ENCODE results near the gene RBBP8NL. TPM values are rescaled to one million over a fixed set of nuclear protein-coding genes. Genes with fewer than 3 reads are reported as not detected.

The RBBP8NL gene
- total and polyA plus RNA-seq, 2 donors, result 0.33 to 0.64 TPM

DNA sequence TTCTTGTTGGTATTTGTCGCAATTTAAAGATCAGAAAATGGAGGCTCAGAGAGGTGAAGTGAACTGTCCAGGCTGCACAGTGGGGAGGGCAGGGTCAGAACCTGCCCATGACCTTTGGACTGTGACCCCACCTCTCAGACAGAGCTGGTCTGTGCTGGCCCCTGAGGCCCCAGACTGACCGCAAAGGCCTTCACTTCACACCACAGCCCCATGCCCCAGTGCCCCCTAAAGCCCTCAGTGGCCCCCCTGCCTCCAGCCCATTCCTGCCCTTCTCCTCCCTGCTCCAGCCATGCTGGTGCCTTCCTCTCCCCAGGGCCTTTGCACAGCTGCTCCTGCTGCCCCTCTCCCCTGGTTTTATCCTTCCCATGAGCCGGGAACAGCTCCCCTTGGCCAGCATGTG is 9.4 kb upstream of the RBBP8NL start:
- Histone ChIP-seq H3K27ac (ENCODE audit: low read depth in 1 of 2, low read length in 1 of 2) (no peak overlapping the region), H3K36me3 (ENCODE audit: control insufficient read depth in 2 of 2, insufficient read depth in 2 of 2, low read length in 1 of 2) (no peaks in the 10 kb centered on the region), H3K27me3 (ENCODE audit: control insufficient read depth in 2 of 2, insufficient read depth in 1 of 2, low read length in 1 of 2) (peaks cover 10 to 46% of the 10 kb centered on the region in 2 donors), H3K4me1 (ENCODE audit: control insufficient read depth in 2 of 2, insufficient read depth in 2 of 2, low read length in 2 of 2) (no peaks in the 10 kb centered on the region), H3K9me3 (ENCODE audit: control insufficient read depth in 2 of 2, insufficient read depth in 1 of 2, low read length in 1 of 2) (no peaks in the 10 kb centered on the region), H3K4me3 (ENCODE audit: low read length in 2 of 2) (no peak overlapping the region)
- DNase-seq (ENCODE audit: low read depth in 6 of 9, low spot score in 9 of 9), result no peak
- WGBS, result 93% methylated on average over 3 of the region's 3 CpGs

DNA sequence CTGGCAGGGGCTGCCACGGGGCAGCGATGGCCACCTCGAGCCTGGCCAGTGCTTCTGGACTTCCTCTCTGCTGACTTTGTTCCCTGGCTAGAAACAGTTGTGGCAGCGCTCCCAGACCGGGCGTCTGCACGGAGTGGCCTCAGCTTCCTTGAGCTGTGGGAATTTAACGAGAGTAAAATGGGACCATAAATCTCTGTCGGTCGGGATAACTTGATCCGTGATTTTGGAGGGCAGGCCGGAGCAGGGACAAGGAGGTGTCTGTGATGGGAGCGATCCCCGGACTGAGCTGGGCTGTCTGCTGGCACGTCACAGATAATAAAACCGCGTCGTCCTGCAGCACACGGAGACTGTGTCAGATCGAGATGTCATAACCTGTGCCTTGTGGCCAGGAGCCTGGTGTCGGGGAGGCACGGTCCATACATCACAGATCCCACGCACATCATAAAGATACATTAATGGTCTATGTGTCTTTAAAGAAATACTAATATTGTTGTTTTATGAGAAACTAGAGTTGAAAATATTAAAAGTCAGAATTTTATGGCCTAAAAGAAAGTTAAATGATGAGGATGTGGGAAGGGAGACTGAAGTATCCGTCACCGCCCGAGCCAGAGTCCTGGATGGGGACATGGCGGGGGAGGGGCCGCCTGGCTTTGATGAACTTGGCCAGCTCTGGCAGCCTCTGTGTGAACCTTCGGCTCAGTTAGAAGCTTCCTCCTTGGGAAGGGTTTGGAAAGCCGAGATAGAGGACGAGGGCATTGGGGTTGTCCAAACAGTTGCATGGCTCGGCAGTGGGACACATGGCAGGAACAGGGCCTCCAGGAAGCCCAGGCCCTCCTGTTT is 6.5 kb upstream of the RBBP8NL start:
- Histone ChIP-seq H3K4me3 (ENCODE audit: low read length in 2 of 2) (no peak overlapping the region), H3K27me3 (ENCODE audit: control insufficient read depth in 2 of 2, insufficient read depth in 1 of 2, low read length in 1 of 2) (peaks cover 10 to 43% of the 10 kb centered on the region in 2 donors), H3K4me1 (ENCODE audit: control insufficient read depth in 2 of 2, insufficient read depth in 2 of 2, low read length in 2 of 2) (no peaks in the 10 kb centered on the region), H3K9me3 (ENCODE audit: control insufficient read depth in 2 of 2, insufficient read depth in 1 of 2, low read length in 1 of 2) (no peaks in the 10 kb centered on the region), H3K36me3 (ENCODE audit: control insufficient read depth in 2 of 2, insufficient read depth in 2 of 2, low read length in 1 of 2) (no peaks in the 10 kb centered on the region), H3K27ac (ENCODE audit: low read depth in 1 of 2, low read length in 1 of 2) (no peak overlapping the region)
- WGBS, result 41% methylated on average over 32 of the region's 32 CpGs
- no peak for DNase-seq (ENCODE audit: low read depth in 6 of 9, low spot score in 9 of 9)

DNA sequence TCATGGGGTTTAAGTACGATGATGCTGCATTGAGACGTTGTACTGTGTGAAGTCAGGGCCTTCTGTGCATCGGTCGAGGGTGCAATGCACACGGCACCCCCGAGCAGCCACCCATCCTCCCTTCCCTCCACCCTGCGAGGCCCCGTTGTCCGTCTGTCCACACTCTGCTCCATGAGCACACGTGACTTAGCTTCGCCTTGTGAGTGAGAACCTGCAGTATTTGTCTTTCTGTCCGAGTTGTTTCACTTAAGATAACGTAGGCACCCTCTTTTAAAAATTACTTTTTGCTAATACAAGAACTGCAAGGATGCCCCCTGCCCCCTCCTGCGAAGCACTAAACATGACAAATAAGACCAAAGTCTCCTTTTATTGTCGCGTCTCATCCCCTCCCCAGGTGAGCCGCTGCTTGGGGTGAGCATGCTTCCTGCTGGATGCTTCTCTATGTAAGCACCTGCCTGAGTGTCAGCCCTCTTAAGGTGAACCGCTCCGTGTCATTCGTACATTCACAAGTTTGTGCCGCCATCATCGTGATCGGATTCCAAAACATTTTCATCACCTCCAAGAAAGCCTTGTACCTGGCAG is 3.6 kb upstream of the RBBP8NL start:
- peaks cover 10 to 49% of the 10 kb centered on the region in 2 donors for H3K27me3 ChIP-seq (ENCODE audit: control insufficient read depth in 2 of 2, insufficient read depth in 1 of 2, low read length in 1 of 2)
- H3K9me3 ChIP-seq (ENCODE audit: control insufficient read depth in 2 of 2, insufficient read depth in 1 of 2, low read length in 1 of 2), result no peaks in the 10 kb centered on the region
- H3K36me3 ChIP-seq (ENCODE audit: control insufficient read depth in 2 of 2, insufficient read depth in 2 of 2, low read length in 1 of 2), result no peaks in the 10 kb centered on the region
- no peak for DNase-seq (ENCODE audit: low read depth in 6 of 9, low spot score in 9 of 9)
- no peak overlapping the region for H3K4me3 ChIP-seq (ENCODE audit: low read length in 2 of 2)
- WGBS, result 82% methylated on average over 23 of the region's 23 CpGs
- no peak overlapping the region for H3K27ac ChIP-seq (ENCODE audit: low read depth in 1 of 2, low read length in 1 of 2)
- no peaks in the 10 kb centered on the region for H3K4me1 ChIP-seq (ENCODE audit: control insufficient read depth in 2 of 2, insufficient read depth in 2 of 2, low read length in 2 of 2)

DNA sequence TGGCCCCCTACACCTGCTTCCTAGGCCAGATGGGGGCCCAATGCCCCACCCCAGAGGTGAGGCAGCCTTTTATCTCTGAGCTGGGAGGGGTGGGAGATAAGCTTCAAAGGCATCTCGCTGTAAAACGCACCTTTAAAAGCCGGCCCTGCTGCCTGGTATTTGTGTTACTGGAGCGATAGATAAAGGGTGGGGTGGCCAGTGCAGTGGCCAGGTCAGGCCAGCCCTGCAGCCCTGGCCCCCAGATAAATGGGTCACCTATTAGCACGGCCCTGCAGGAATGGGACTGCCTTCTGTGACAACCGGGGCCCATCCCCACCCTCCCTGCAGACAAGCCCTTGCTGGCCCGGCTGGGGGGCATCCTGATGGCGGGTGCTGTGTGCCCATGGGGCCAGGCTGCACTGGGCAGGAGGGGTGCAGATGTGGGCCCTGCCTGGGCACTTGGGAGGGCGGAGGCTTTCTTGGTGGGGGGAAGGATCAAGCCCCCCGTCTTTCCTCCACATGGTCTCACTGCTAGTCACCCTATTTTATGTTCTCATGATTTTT is 3.0 kb upstream of the RBBP8NL start:
- Histone ChIP-seq H3K4me3 (ENCODE audit: low read length in 2 of 2) (no peak overlapping the region), H3K36me3 (ENCODE audit: control insufficient read depth in 2 of 2, insufficient read depth in 2 of 2, low read length in 1 of 2) (no peaks in the 10 kb centered on the region), H3K4me1 (ENCODE audit: control insufficient read depth in 2 of 2, insufficient read depth in 2 of 2, low read length in 2 of 2) (no peaks in the 10 kb centered on the region), H3K9me3 (ENCODE audit: control insufficient read depth in 2 of 2, insufficient read depth in 1 of 2, low read length in 1 of 2) (no peaks in the 10 kb centered on the region), H3K27ac (ENCODE audit: low read depth in 1 of 2, low read length in 1 of 2) (no peak overlapping the region), H3K27me3 (ENCODE audit: control insufficient read depth in 2 of 2, insufficient read depth in 1 of 2, low read length in 1 of 2) (peaks cover 10 to 45% of the 10 kb centered on the region in 2 donors)
- no peak for DNase-seq (ENCODE audit: low read depth in 6 of 9, low spot score in 9 of 9)
- WGBS, result 84% methylated on average over 10 of the region's 10 CpGs

DNA sequence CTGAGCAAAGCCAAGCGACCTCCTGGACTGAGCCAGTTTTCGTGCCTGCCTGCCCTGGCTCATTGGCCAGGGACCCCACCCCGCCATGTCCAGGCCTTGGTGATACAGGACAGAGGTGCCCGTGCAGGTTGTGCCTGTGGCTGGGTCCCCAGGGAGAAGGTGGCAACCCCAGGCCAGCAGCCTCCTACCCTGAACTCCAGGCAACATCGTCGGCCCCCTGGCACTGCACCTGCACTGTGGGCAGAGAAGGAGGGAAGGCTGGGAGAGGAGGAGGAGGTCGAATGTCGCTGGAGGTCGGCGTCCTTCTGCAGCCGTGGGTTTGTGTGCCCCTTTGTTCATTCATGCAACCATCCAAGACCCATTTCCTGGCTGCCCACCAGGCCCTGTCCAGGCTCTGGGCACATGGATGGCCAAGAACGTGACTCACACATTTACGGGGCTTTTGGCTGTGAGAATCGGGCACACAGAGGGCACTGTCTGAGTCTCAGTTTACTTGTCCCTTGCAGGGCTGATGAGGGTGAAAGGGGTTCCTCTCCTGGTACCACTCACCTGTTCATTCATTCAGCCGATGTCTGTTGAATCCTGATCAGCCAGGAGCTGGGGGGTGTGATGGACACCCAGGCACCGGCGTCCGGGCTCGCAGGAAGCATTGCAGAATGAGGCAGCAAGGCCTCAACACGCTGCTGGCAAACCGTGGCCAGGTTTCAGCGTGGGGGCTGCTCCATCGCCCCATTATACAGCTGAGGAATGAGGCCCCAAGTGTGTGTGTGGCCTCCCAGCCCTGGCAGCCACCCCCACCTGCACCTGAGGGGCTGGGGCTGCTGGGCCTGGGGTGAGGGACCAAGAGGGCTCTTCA is 2.3 kb upstream of the RBBP8NL start:
- Histone ChIP-seq H3K4me3 (ENCODE audit: low read length in 2 of 2) (no peak overlapping the region), H3K4me1 (ENCODE audit: control insufficient read depth in 2 of 2, insufficient read depth in 2 of 2, low read length in 2 of 2) (no peaks in the 10 kb centered on the region), H3K36me3 (ENCODE audit: control insufficient read depth in 2 of 2, insufficient read depth in 2 of 2, low read length in 1 of 2) (no peaks in the 10 kb centered on the region), H3K27ac (ENCODE audit: low read depth in 1 of 2, low read length in 1 of 2) (no peak overlapping the region), H3K9me3 (ENCODE audit: control insufficient read depth in 2 of 2, insufficient read depth in 1 of 2, low read length in 1 of 2) (no peaks in the 10 kb centered on the region), H3K27me3 (ENCODE audit: control insufficient read depth in 2 of 2, insufficient read depth in 1 of 2, low read length in 1 of 2) (peaks cover 10 to 38% of the 10 kb centered on the region in 2 donors)
- 93% methylated on average over 23 of the region's 23 CpGs for WGBS
- DNase-seq (ENCODE audit: low read depth in 6 of 9, low spot score in 9 of 9), result no peak

DNA sequence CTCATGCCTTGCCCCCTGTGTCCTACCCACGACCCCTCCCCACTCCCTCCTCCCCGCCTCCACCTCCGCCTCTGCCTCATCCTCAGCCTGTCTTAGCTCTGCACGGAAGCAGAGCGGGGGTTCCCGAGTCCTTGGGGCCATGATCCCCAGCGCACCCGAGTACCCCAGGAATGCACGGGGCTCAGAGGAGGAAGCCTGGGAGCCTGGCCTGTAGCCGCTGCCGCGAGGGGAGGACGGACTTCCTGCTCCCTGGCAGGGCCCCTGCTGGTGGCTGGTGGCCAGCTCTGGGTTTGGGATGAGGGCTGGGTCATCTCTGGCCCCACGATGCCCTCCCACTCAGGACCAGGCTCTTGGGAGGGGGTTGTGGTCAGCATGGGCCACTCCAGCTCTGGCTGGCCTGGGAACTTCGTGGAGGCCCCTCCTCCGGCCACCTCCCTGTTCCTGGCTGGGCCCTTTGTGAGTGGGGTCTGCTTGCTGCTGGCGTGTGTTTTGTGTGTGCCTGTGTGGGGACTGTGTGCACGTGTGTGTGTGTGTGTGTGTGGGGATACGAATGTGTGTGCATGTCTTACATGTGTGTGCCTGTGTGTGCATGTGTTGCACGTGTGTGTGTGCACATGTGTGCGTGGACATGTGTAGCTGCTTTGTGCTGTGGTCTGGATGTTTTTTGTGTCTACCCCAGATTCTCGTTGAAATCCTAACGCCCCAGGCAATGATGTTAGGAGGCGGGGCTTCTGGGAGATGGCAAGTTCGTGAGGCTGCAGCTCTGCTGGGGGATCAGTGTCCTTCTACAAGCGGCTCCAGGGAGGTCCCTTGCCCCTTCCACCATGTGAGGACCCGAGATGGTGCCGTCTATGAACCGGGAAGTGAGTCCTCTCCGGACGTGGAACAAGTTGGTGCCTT is 1.3 kb upstream of the RBBP8NL start:
- Histone ChIP-seq H3K4me1 (ENCODE audit: control insufficient read depth in 2 of 2, insufficient read depth in 2 of 2, low read length in 2 of 2) (no peaks in the 10 kb centered on the region), H3K4me3 (ENCODE audit: low read length in 2 of 2) (no peak overlapping the region), H3K27ac (ENCODE audit: low read depth in 1 of 2, low read length in 1 of 2) (no peak overlapping the region), H3K36me3 (ENCODE audit: control insufficient read depth in 2 of 2, insufficient read depth in 2 of 2, low read length in 1 of 2) (no peaks in the 10 kb centered on the region), H3K27me3 (ENCODE audit: control insufficient read depth in 2 of 2, insufficient read depth in 1 of 2, low read length in 1 of 2) (peaks cover 4 to 30% of the 10 kb centered on the region in 2 donors), H3K9me3 (ENCODE audit: control insufficient read depth in 2 of 2, insufficient read depth in 1 of 2, low read length in 1 of 2) (no peaks in the 10 kb centered on the region)
- WGBS, result 62% methylated on average over 31 of the region's 31 CpGs
- no peak for DNase-seq (ENCODE audit: low read depth in 6 of 9, low spot score in 9 of 9)

DNA sequence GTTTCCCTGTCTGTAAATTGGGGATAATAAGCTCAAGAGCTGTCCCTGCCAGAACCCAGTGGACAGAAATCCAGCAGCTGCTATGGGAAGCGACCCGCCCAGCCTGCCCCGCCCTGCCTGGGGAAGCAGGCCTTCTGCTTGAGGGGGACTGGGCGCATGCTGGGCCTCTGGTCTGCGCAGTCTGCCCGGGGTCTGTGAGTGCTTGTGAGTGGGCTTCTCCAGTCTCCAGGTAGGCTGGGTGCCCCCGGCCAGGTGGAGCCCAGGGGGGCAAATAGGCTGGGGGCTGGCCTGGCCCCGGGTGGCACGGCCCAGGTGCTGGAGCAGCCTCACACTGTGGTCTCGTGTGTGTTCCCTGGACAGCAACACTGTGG is 648 bp upstream of the RBBP8NL start:
- no peak for DNase-seq (ENCODE audit: low read depth in 6 of 9, low spot score in 9 of 9)
- no peaks in the 10 kb centered on the region for H3K9me3 ChIP-seq (ENCODE audit: control insufficient read depth in 2 of 2, insufficient read depth in 1 of 2, low read length in 1 of 2)
- no peaks in the 10 kb centered on the region for H3K36me3 ChIP-seq (ENCODE audit: control insufficient read depth in 2 of 2, insufficient read depth in 2 of 2, low read length in 1 of 2)
- no peaks in the 10 kb centered on the region for H3K4me1 ChIP-seq (ENCODE audit: control insufficient read depth in 2 of 2, insufficient read depth in 2 of 2, low read length in 2 of 2)
- no peak overlapping the region for H3K27ac ChIP-seq (ENCODE audit: low read depth in 1 of 2, low read length in 1 of 2)
- 92% methylated on average over 10 of the region's 10 CpGs for WGBS
- peaks cover 0 to 27% of the 10 kb centered on the region in 2 donors for H3K27me3 ChIP-seq (ENCODE audit: control insufficient read depth in 2 of 2, insufficient read depth in 1 of 2, low read length in 1 of 2)
- H3K4me3 ChIP-seq (ENCODE audit: low read length in 2 of 2), result no peak overlapping the region

DNA sequence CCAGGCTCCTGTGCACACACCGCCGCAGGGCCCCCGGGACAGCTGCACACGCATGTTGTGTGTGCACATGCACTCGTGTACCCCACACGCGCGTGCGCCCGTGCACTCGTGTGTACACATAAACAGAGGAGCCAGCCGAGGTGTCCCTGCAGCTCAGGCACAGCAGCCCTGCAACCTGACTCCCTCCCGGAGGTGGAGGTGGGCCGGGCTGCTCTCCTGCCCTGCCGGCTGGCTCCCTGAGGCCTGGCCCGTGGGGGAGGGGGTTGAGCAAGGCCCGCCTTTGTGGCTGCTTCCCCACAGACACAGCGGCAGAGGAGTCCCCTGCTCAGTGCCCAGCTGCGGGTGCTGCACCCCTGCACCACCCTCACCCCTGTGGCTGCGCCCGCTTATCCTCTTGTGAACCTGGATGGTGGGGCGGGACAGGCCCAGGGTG is 624 bp downstream of the RBBP8NL start:
- peaks cover 0 to 18% of the 10 kb centered on the region in 2 donors for H3K27me3 ChIP-seq (ENCODE audit: control insufficient read depth in 2 of 2, insufficient read depth in 1 of 2, low read length in 1 of 2)
- H3K36me3 ChIP-seq (ENCODE audit: control insufficient read depth in 2 of 2, insufficient read depth in 2 of 2, low read length in 1 of 2), result no peaks in the 10 kb centered on the region
- 68% methylated on average over 22 of the region's 22 CpGs for WGBS
- no peak for DNase-seq (ENCODE audit: low read depth in 6 of 9, low spot score in 9 of 9)
- H3K9me3 ChIP-seq (ENCODE audit: control insufficient read depth in 2 of 2, insufficient read depth in 1 of 2, low read length in 1 of 2), result peaks cover 0 to 1% of the 10 kb centered on the region in 2 donors
- no peaks in the 10 kb centered on the region for H3K4me1 ChIP-seq (ENCODE audit: control insufficient read depth in 2 of 2, insufficient read depth in 2 of 2, low read length in 2 of 2)
- no peak overlapping the region for H3K27ac ChIP-seq (ENCODE audit: low read depth in 1 of 2, low read length in 1 of 2)
- no peak overlapping the region for H3K4me3 ChIP-seq (ENCODE audit: low read length in 2 of 2)
